Measurements from ENCODE around the gene CYSRT1. TPM values are rescaled to one million over a fixed set of nuclear protein-coding genes. Genes with fewer than 3 reads are reported as not detected.

CYSRT1 gene
- total RNA-seq, 1 experiment from 2014 or later, result 1.0 TPM

DNA sequence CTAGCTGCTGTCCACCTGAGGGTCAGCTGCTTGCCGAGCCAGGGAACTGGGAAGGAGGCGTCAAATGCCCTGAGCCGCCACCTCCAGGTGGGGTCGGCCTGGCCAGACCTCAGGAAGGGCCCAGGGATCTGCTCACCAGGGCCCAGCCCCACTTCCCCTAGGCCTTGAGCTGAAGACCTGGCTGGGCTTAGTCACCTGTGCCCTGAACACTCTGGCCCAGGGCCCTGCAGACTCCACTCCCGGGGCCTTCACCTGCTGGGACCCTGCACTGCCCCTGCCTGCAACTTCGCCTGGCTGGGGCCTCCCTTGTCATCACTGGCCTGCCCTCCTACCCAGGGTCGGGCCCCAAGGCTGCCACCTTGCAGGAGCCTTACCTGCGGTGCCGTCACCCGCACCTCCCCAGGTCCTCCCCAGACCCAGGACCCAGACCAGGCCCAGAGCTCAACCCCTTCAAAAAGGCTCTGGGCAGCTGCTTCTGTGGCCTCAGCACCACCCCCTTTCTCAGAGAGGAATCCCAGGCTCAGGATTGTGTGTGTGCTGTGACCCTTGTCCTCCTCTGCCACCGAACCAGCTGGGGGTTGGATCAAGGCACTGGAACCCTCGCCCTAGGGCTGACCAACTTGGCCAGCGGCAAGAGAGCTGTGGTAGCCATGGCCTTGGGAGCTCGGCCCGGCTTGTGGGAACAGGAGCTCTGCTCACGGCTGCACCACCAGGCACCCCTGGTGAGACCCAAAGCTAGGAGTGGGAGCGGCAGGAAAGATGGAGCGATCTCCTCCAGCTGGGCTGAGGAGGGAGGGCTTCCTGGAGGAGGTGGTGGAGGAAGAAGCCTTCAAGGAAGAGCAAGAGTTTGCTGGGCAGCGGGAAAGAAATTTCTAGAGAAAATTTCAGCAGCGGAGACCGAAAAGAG lies 29.0 kb downstream of the CYSRT1 start:
- Histone ChIP-seq H2AK5ac (ENCODE audit: insufficient read length, low read length) (no peak overlapping the region), H3K4me1 (ENCODE audit: insufficient read depth, low read length) (no peaks in the 10 kb centered on the region), H2BK120ac (ENCODE audit: low read depth, low read length, poor library complexity, severe bottlenecking) (no peak overlapping the region), H2BK5ac (ENCODE audit: insufficient read length, low read length) (no peak overlapping the region), H3K9me3 (ENCODE audit: control insufficient read depth, low read depth, low read length) (no peaks in the 10 kb centered on the region), H3K4me2 (ENCODE audit: insufficient read depth, insufficient read length, low read length) (peak overlapping the region; percentile 59), H3K27ac (ENCODE audit: insufficient read length, low read depth, low read length) (no peak overlapping the region), H4K8ac (replicated peaks; ENCODE audit: insufficient read length, low read depth, low read length) (no peak overlapping the region), H2BK15ac (ENCODE audit: low read depth, low read length) (no peak overlapping the region), H2AFZ (ENCODE audit: low read length) (no peak overlapping the region), H3K4ac (ENCODE audit: low read depth, low read length) (no peak overlapping the region), H3K23ac (ENCODE audit: insufficient read length, low read depth, low read length) (no peak overlapping the region), H3T11ph (ENCODE audit: low read length) (no peak overlapping the region), H2BK20ac (ENCODE audit: low read depth, low read length, poor library complexity, severe bottlenecking) (no peak overlapping the region), H3K23me2 (ENCODE audit: insufficient read length, low read depth, low read length, poor library complexity, severe bottlenecking) (peaks cover 14% of the 10 kb centered on the region), H3K18ac (ENCODE audit: insufficient read length, low read depth, low read length) (no peak overlapping the region), H3K27me3 (ENCODE audit: insufficient read depth, low read length) (no peaks in the 10 kb centered on the region), H3K56ac (ENCODE audit: insufficient read length, low read depth, low read length) (no peak overlapping the region), H4K91ac (ENCODE audit: insufficient read length, low read depth, low read length) (no peak overlapping the region), H3K9ac (ENCODE audit: extremely low read depth, insufficient read length, low read length) (no peak overlapping the region), H4K20me1 (ENCODE audit: control insufficient read depth, insufficient read depth, insufficient read length) (no peaks in the 10 kb centered on the region), H4K5ac (ENCODE audit: insufficient read length, low read depth, low read length) (no peak overlapping the region), H3K79me1 (ENCODE audit: insufficient read depth, low read depth, low read length, poor library complexity, severe bottlenecking) (peaks cover 5% of the 10 kb centered on the region), H3K14ac (ENCODE audit: insufficient read depth, low read length) (no peak overlapping the region; the same call in 1 of the 2 replicates), H3K79me2 (ENCODE audit: insufficient read depth, low read length) (peaks cover 6% of the 10 kb centered on the region; the same call in 1 of the 2 replicates), H2BK12ac (ENCODE audit: insufficient read length, low read depth, low read length) (no peak overlapping the region)
- Mint-ChIP-seq H3K9me3 (no peaks in the 10 kb centered on the region; a peak in 1 of 5 replicates), H3K4me1 (peaks cover 8 to 19% of the 10 kb centered on the region in 2 experiments), H3K27me3 (ENCODE audit: low read depth) (peaks cover 12% of the 10 kb centered on the region), H3K27ac (peak overlapping the region in 1 of 3 experiments; percentile 6; a peak in 1 of 7 replicates), H3K36me3 (ENCODE audit: insufficient read depth in 1 of 3, low read depth in 3 of 3) (peaks cover 12 to 22% (median 20%) of the 10 kb centered on the region in 3 experiments; a peak in 6 of 7 replicates), H3K4me3 (peak overlapping the region; percentile 82 to 88)
- no CpG with 5 or more reads among the region's 21 CpGs for WGBS (ENCODE audit: extremely low coverage, insufficient read length, low lambda C conversion rate)
- TF ChIP-seq, protein P1, sequence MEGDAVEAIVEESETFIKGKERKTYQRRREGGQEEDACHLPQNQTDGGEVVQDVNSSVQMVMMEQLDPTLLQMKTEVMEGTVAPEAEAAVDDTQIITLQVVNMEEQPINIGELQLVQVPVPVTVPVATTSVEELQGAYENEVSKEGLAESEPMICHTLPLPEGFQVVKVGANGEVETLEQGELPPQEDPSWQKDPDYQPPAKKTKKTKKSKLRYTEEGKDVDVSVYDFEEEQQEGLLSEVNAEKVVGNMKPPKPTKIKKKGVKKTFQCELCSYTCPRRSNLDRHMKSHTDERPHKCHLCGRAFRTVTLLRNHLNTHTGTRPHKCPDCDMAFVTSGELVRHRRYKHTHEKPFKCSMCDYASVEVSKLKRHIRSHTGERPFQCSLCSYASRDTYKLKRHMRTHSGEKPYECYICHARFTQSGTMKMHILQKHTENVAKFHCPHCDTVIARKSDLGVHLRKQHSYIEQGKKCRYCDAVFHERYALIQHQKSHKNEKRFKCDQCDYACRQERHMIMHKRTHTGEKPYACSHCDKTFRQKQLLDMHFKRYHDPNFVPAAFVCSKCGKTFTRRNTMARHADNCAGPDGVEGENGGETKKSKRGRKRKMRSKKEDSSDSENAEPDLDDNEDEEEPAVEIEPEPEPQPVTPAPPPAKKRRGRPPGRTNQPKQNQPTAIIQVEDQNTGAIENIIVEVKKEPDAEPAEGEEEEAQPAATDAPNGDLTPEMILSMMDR (conservative IDR thresholded peaks at IDR 0.05), result no peak
- DNase-seq, result no peak

Data from H9 (cell line).